A549 (cell line): ENCODE measurements around the gene IFNA1. TPM values are rescaled to one million over a fixed set of nuclear protein-coding genes. Genes with fewer than 3 reads are reported as not detected.
A peak's percentile ranks its signal among the peaks of the same experiment; 100 is the strongest.

ENCODE experiments used
- ATAC-seq, 2 experiments: fragments of 200-7000 bp in 1 of 2; fragments of >200 bp in 1 of 2; cut with Nextera tagmentation in 1 of 2; cut with Tn5 transposase in 1 of 2; 3 replicates each; pipeline versions ENCODE4 v1.8.0 to v1.9.1; 2018 to 2020; ENCODE audit warnings: mild to moderate bottlenecking in 1 of 2, moderate library complexity in 1 of 2
- CTCF ChIA-PET: fragments of 300-600 bp; sonication (Branson Sonifier 250); formaldehyde crosslinking; extraction: SDS; loops from one replicate; lab custom pipeline; 2021; ENCODE audit warnings: antibody characterized with exemption, inconsistent platforms; lab: Yijun Ruan, JAX
- POLR2A ChIA-PET: fragments of 350-600 bp; formaldehyde crosslinking; extraction: SDS; loops from one replicate; lab custom pipeline; 2021; ENCODE audit warnings: antibody characterized with exemption, inconsistent platforms; lab: Yijun Ruan, JAX
- DNase-seq, 2 experiments: peaks; one replicate each; pipeline versions ENCODE4 v3.0.0 to v3.0.0-alpha.2; 2011 to 2016; ENCODE audit warnings: low read depth in 1 of 2, low spot score in 1 of 2
- FAIRE-seq: peaks from 2 replicates; lab custom pipeline; 2011; peaks lifted over from hg19 to GRCh38; lab: Jason Lieb, UNC
- H3K27ac ChIP-seq, 2 experiments: fragments of >200 bp; sonication (Bioruptor Twin); formaldehyde crosslinking; 3 replicates each; pipeline ENCODE4 v1.5.1; 2016 to 2017
- H3K4me1 ChIP-seq: fragments of >200 bp; sonication (Bioruptor Twin); formaldehyde crosslinking; 3 replicates; pipeline ENCODE4 v1.6.1; 2016
- H3K4me2 ChIP-seq: fragments of >200 bp; sonication (Bioruptor Twin); formaldehyde crosslinking; 3 replicates; pipeline ENCODE4 v1.6.1; 2016
- H3K4me3 ChIP-seq: fragments of >200 bp; sonication (Bioruptor Twin); formaldehyde crosslinking; 3 replicates; pipeline ENCODE4 v1.5.1; 2016
- H3K9me3 ChIP-seq: fragments of >200 bp; sonication (Bioruptor Twin); formaldehyde crosslinking; 3 replicates; pipeline ENCODE4 v1.6.1; 2016
- CBX2 ChIP-seq: fragments of 200-600 bp; sonication (generic); IDR thresholded peaks from 2 replicates; pipeline ENCODE4 v1.6.1; 2016; ENCODE audit warnings: low read depth, mild to moderate bottlenecking, borderline replicate concordance
- ELK1 ChIP-seq: fragments of 150-350 bp; IDR thresholded peaks from 2 replicates; pipeline ENCODE4 v1.6.1; 2014; ENCODE audit warnings: low read depth, mild to moderate bottlenecking, low read length
- ESRRA ChIP-seq: fragments of 150-350 bp; IDR thresholded peaks from 2 replicates; pipeline ENCODE4 v1.6.1; 2014; ENCODE audit warnings: mild to moderate bottlenecking, low read length, borderline replicate concordance
- FOXS1 ChIP-seq: fragments of 250-450 bp; sonication (Bioruptor Pico); IDR thresholded peaks from 2 replicates; pipeline ENCODE4 v1.5.0; 2020; ENCODE audit warnings: mild to moderate bottlenecking, moderate library complexity
- HEYL ChIP-seq: fragments of 250-450 bp; sonication (Bioruptor Pico); IDR thresholded peaks from 2 replicates; pipeline ENCODE4 v1.8.0; 2021; ENCODE audit warnings: mild to moderate bottlenecking, moderate library complexity
- HMGXB4 ChIP-seq: fragments of 250-450 bp; sonication (Bioruptor Pico); IDR thresholded peaks from 2 replicates; pipeline ENCODE4 v1.5.0; 2021; ENCODE audit warnings: mild to moderate bottlenecking, moderate library complexity, borderline replicate concordance
- JUN ChIP-seq, 2 experiments: fragments of >200 bp; sonication (Bioruptor Twin); formaldehyde crosslinking; IDR thresholded peaks; 2 replicates in 1 of 2; 3 replicates in 1 of 2; pipeline ENCODE4 v1.6.1; 2016 to 2017
- JUNB ChIP-seq: fragments of >200 bp; sonication (Bioruptor Twin); formaldehyde crosslinking; IDR thresholded peaks from 2 replicates; pipeline ENCODE4 v1.6.1; 2016
- KDM5A ChIP-seq: fragments of 200-600 bp; sonication (generic); IDR thresholded peaks from 2 replicates; pipeline ENCODE4 v1.6.1; 2016; ENCODE audit warnings: antibody characterized with exemption, mild to moderate bottlenecking
- MAFK ChIP-seq: fragments of 450-650 bp; IDR thresholded peaks from 2 replicates; pipeline ENCODE4 v1.6.1; 2014; ENCODE audit not compliant: partially characterized antibody
- NR3C1 ChIP-seq: fragments of >200 bp; sonication (Bioruptor Twin); formaldehyde crosslinking; IDR thresholded peaks from 3 replicates; pipeline ENCODE4 v1.6.1; 2017
- POLR2A ChIP-seq: IDR thresholded peaks from 2 replicates; pipeline ENCODE4 v1.6.1; 2012; ENCODE audit warnings: mild to moderate bottlenecking, low read length
- RAD21 ChIP-seq, 2 experiments: fragments of >200 bp in 1 of 2; sonication (Bioruptor Twin) in 1 of 2; formaldehyde crosslinking in 1 of 2; IDR thresholded peaks in 1 of 2; conservative IDR thresholded peaks in 1 of 2; 2 replicates in 1 of 2; 3 replicates in 1 of 2; pipeline ENCODE4 v1.6.1; 2012 to 2018; ENCODE audit warnings: inconsistent platforms in 1 of 2
- ZC3H11A ChIP-seq: fragments of 450-650 bp; IDR thresholded peaks from 2 replicates; pipeline ENCODE4 v1.6.1; 2014; ENCODE audit warnings: antibody characterized with exemption, mild to moderate bottlenecking
- ZNF302 ChIP-seq: fragments of 250-450 bp; sonication (Bioruptor Pico); IDR thresholded peaks from 2 replicates; pipeline ENCODE4 v1.9.0; 2021; ENCODE audit warnings: inconsistent platforms, mild to moderate bottlenecking, moderate library complexity
- WGBS: methylation state at CpG from one replicate; pipeline ENCODE4 v1.1.6; 2017; ENCODE audit errors: missing lambda C conversion rate; 5-methylcytosine and 5-hydroxymethylcytosine counted together
- polyA plus RNA-seq, 4 experiments: library from polyadenylated mRNA; depleted of rRNA in 3 of 4; stranded (reverse); fragments of >200 nt; fragmentation: RNase III in 1 of 4; extraction: RNeasy Plus Mini Kit Qiagen cat#74134 plus additional on column Dnase treatment in 1 of 4; gene quantifications; 2 replicates in 3 of 4; 3 replicates in 1 of 4; pipeline ENCODE4 v1.2.3, GENCODE V29; 2011 to 2017

IFNA1 gene
- polyA plus RNA-seq, 2 of the 4 experiments (the other 2 are of a cell fraction): not detected

GRCh38 chr9:21479152-21479702 lies 39.0 kb downstream of the IFNA1 start:
- no peak overlapping the region for H3K4me2 ChIP-seq
- 76% methylated on average over 8 of the region's 8 CpGs for WGBS
- FAIRE-seq: no peak
- no peak overlapping the region for H3K4me3 ChIP-seq
- H3K27ac ChIP-seq: no peak overlapping the region
- DNase-seq: no peak
- CTCF ChIA-PET: interaction anchor here (0.8 kb wide), 1 partner anchor 26 kb away, joined by 3 read pairs; no protein-coding TSS in a partner anchor
- peak in 1 of 2 experiments; percentile 36; a peak in 1 of 6 replicates for ATAC-seq
- TF ChIP-seq ZC3H11A (no peak), KDM5A (no peak), RAD21 (conservative IDR thresholded peaks at IDR 0.05 in 1 of 2, IDR thresholded peaks at IDR 0.05 in 1 of 2) (no peak), HMGXB4 (CRISPR knock-in tag) (no peak), JUNB (no peak), JUN (IDR thresholded peaks at IDR 0.05) (no peak), HEYL (CRISPR knock-in tag) (no peak), NR3C1 (no peak), POLR2A (no peak), CBX2 (no peak)
- TF ChIP-seq, all 56 proteins: peak for 0
- Histone ChIP-seq H3K9me3 (no peaks in the 10 kb centered on the region), H3K4me1 (no peaks in the 10 kb centered on the region)
- POLR2A ChIA-PET: no interaction called here

- no peak for TF ChIP-seq ELK1
- no peak for TF ChIP-seq MAFK
- no peak for TF ChIP-seq ESRRA
- TF ChIP-seq, all 56 proteins: peak for 0
- Histone ChIP-seq H3K4me3 (no peak overlapping the region), H3K27ac (no peak overlapping the region), H3K4me1 (no peaks in the 10 kb centered on the region), H3K4me2 (no peak overlapping the region), H3K9me3 (0 out of 3 replicates have a peak, but pooled peaks cover 4% of the 10 kb centered on the region)
- ATAC-seq (no peak), FAIRE-seq (no peak), DNase-seq (no peak)
- POLR2A ChIA-PET: no interaction called here
- WGBS: 49% methylated on average over 1 of the region's 1 CpG
- CTCF ChIA-PET: no interaction called here
Measured at GRCh38 chr9:21481470-21482056, 41.3 kb downstream of the IFNA1 start.

GRCh38 chr9:21482213-21482612 lies 42.0 kb downstream of the IFNA1 start, which contains the start of gene IFNE:
TSS of gene IFNE (minus strand) at chr9:21482313. CDS start at chr9:21481694, 619 bp downstream.
- no peak within 1 kb of the TSS for H3K4me3 ChIP-seq
- no peak within 1 kb of the TSS for H3K27ac ChIP-seq
- H3K9me3 ChIP-seq: 0 out of 3 replicates have a peak, but pooled peaks cover 4% of the 10 kb centered on the region
- no peak for TF ChIP-seq FOXS1 (CRISPR knock-in tag)
- TF ChIP-seq ZNF302 (CRISPR knock-in tag): no peak
- TF ChIP-seq, all 56 proteins: peak for 0
- H3K4me1 ChIP-seq: no peaks in the 10 kb centered on the region
- FAIRE-seq: no peak
- ATAC-seq: no peak
- DNase-seq: no peak
- no peak within 1 kb of the TSS for H3K4me2 ChIP-seq
- CTCF ChIA-PET: no interaction called here
- POLR2A ChIA-PET: no interaction called here
- 89% methylated on average over 2 of the region's 2 CpGs for WGBS

Other genes with a start within 250 kb of the IFNA1 start
- gene IFNA7, start 238.2 kb upstream of the IFNA1 start, polyA plus RNA-seq (2011; rRNA removed): not detected in 2 replicates
- not detected in 3 replicates for gene IFNA7, start 238.2 kb upstream of the IFNA1 start, polyA plus RNA-seq (2017; fragmentation: RNase III; extraction: RNeasy Plus Mini Kit Qiagen cat#74134 plus additional on column Dnase treatment)
- not detected in 2 replicates for gene IFNA10, start 233.3 kb upstream of the IFNA1 start, polyA plus RNA-seq (2011; rRNA removed)
- gene IFNA10, start 233.3 kb upstream of the IFNA1 start, polyA plus RNA-seq (2017; fragmentation: RNase III; extraction: RNeasy Plus Mini Kit Qiagen cat#74134 plus additional on column Dnase treatment): not detected in 3 replicates
- not detected in 2 replicates for gene IFNA16, start 223.1 kb upstream of the IFNA1 start, polyA plus RNA-seq (2011; rRNA removed)
- gene IFNA16, start 223.1 kb upstream of the IFNA1 start, polyA plus RNA-seq (2017; fragmentation: RNase III; extraction: RNeasy Plus Mini Kit Qiagen cat#74134 plus additional on column Dnase treatment): not detected in 3 replicates
- gene IFNA17, start 212.2 kb upstream of the IFNA1 start, polyA plus RNA-seq (2011; rRNA removed): not detected in 2 replicates
- not detected in 3 replicates for gene IFNA17, start 212.2 kb upstream of the IFNA1 start, polyA plus RNA-seq (2017; fragmentation: RNase III; extraction: RNeasy Plus Mini Kit Qiagen cat#74134 plus additional on column Dnase treatment)
- not detected in 2 replicates for gene IFNA14, start 200.4 kb upstream of the IFNA1 start, polyA plus RNA-seq (2011; rRNA removed)
- not detected in 3 replicates for gene IFNA14, start 200.4 kb upstream of the IFNA1 start, polyA plus RNA-seq (2017; fragmentation: RNase III; extraction: RNeasy Plus Mini Kit Qiagen cat#74134 plus additional on column Dnase treatment)
- gene IFNA5, start 135.1 kb upstream of the IFNA1 start, polyA plus RNA-seq (2011; rRNA removed): not detected in 2 replicates
- not detected in 3 replicates for gene IFNA5, start 135.1 kb upstream of the IFNA1 start, polyA plus RNA-seq (2017; fragmentation: RNase III; extraction: RNeasy Plus Mini Kit Qiagen cat#74134 plus additional on column Dnase treatment)
- gene KLHL9, start 105.0 kb upstream of the IFNA1 start, polyA plus RNA-seq (2011; rRNA removed): 25.3 and 27.4 TPM in 2 replicates
- 17.8 to 19.5 TPM (median 18.6 TPM) in 3 replicates for gene KLHL9, start 105.0 kb upstream of the IFNA1 start, polyA plus RNA-seq (2017; fragmentation: RNase III; extraction: RNeasy Plus Mini Kit Qiagen cat#74134 plus additional on column Dnase treatment)
- not detected in 2 replicates for gene IFNA6, start 89.6 kb upstream of the IFNA1 start, polyA plus RNA-seq (2011; rRNA removed)
- not detected in 3 replicates for gene IFNA6, start 89.6 kb upstream of the IFNA1 start, polyA plus RNA-seq (2017; fragmentation: RNase III; extraction: RNeasy Plus Mini Kit Qiagen cat#74134 plus additional on column Dnase treatment)
- not detected in 2 replicates for gene IFNA13, start 72.4 kb upstream of the IFNA1 start, polyA plus RNA-seq (2011; rRNA removed)
- gene IFNA13, start 72.4 kb upstream of the IFNA1 start, polyA plus RNA-seq (2017; fragmentation: RNase III; extraction: RNeasy Plus Mini Kit Qiagen cat#74134 plus additional on column Dnase treatment): not detected in 3 replicates
- gene IFNA2, start 55.0 kb upstream of the IFNA1 start, polyA plus RNA-seq (2011; rRNA removed): not detected in 2 replicates
- gene IFNA2, start 55.0 kb upstream of the IFNA1 start, polyA plus RNA-seq (2017; fragmentation: RNase III; extraction: RNeasy Plus Mini Kit Qiagen cat#74134 plus additional on column Dnase treatment): not detected in 3 replicates
- gene IFNA8, start 31.3 kb upstream of the IFNA1 start, polyA plus RNA-seq (2011; rRNA removed): not detected in 2 replicates
- gene IFNA8, start 31.3 kb upstream of the IFNA1 start, polyA plus RNA-seq (2017; fragmentation: RNase III; extraction: RNeasy Plus Mini Kit Qiagen cat#74134 plus additional on column Dnase treatment): not detected in 3 replicates
- 3.1 and 4.3 TPM in 2 replicates for gene IFNE, start 41.9 kb downstream of the IFNA1 start, polyA plus RNA-seq (2011; rRNA removed)
- 2.3 to 2.5 TPM (median 2.4 TPM) in 3 replicates for gene IFNE, start 41.9 kb downstream of the IFNA1 start, polyA plus RNA-seq (2017; fragmentation: RNase III; extraction: RNeasy Plus Mini Kit Qiagen cat#74134 plus additional on column Dnase treatment)